SK-N-MC (cell line): Measurements from ENCODE around the gene SORBS2.

Source experiments
- EZH2 ChIP-seq: fragments of 200-600 bp; sonication (generic); IDR thresholded peaks from one replicate; pipeline ENCODE4 v1.6.1; 2017; ENCODE audit warnings: antibody characterized with exemption
- POLR2AphosphoS5 ChIP-seq: IDR thresholded peaks from 2 replicates; pipeline ENCODE4 v1.6.1; 2012; ENCODE audit warnings: mild to moderate bottlenecking, low read depth, low read length, borderline replicate concordance

GRCh38 chr4:185819144-185819543, 7.2 kb upstream of the SORBS2 start:
- TF ChIP-seq EZH2 (no peak), POLR2AphosphoS5 (no peak)
